ENCODE results near the gene LRRC4C. TPM values are rescaled to one million over a fixed set of nuclear protein-coding genes. Genes with fewer than 3 reads are reported as not detected.

The LRRC4C gene
- total RNA-seq, 1 experiment from 2014 or later, result not detected

GRCh38 chr11:41005986-41006385, 453.5 kb downstream of the LRRC4C start:
- BruUV-seq (replicated peaks), result no TSS peak
- H3K4me1 Mint-ChIP-seq (ENCODE audit: insufficient read depth, unreplicated experiment), result peaks cover 7% of the 10 kb centered on the region
- H3K27me3 Mint-ChIP-seq (ENCODE audit: insufficient read depth, unreplicated experiment), result no peaks in the 10 kb centered on the region
- intact Hi-C loops (cut with micrococcal nuclease), result no loop called here
- ChIA-PET POLR2A (no interaction called here), CTCF (interaction anchor here (0.7 to 1.6 kb wide), 2 partner anchors 71 to 699 kb away, joined by 3 to 6 read pairs; no protein-coding TSS in a partner anchor)
- TF ChIP-seq CTCF (IDR thresholded peaks at IDR 0.05; ENCODE audit: unreplicated experiment), result no peak
- H3K4me3 Mint-ChIP-seq (ENCODE audit: unreplicated experiment), result no peak overlapping the region
- H3K27ac Mint-ChIP-seq (ENCODE audit: low read depth, unreplicated experiment), result no peak overlapping the region
- H3K9me3 Mint-ChIP-seq (ENCODE audit: unreplicated experiment), result no peaks in the 10 kb centered on the region
- no peaks in the 10 kb centered on the region for H3K36me3 Mint-ChIP-seq (ENCODE audit: insufficient read depth, unreplicated experiment)
- no peak for DNase-seq (ENCODE audit: unreplicated experiment)

- intact Hi-C loops (cut with micrococcal nuclease), result no loop called here
- POLR2A ChIA-PET, result no interaction called here
- CTCF ChIA-PET, result interaction anchor here (0.6 kb wide), 1 partner anchor 78 kb away, joined by 3 read pairs; no protein-coding TSS in a partner anchor
- Mint-ChIP-seq H3K9me3 (ENCODE audit: unreplicated experiment) (no peaks in the 10 kb centered on the region), H3K4me1 (ENCODE audit: insufficient read depth, unreplicated experiment) (peaks cover 7% of the 10 kb centered on the region), H3K27me3 (ENCODE audit: insufficient read depth, unreplicated experiment) (no peaks in the 10 kb centered on the region), H3K4me3 (ENCODE audit: unreplicated experiment) (no peak overlapping the region), H3K36me3 (ENCODE audit: insufficient read depth, unreplicated experiment) (no peaks in the 10 kb centered on the region), H3K27ac (ENCODE audit: low read depth, unreplicated experiment) (no peak overlapping the region)
- no TSS peak for BruUV-seq (replicated peaks)
- DNase-seq (ENCODE audit: unreplicated experiment), result no peak
- TF ChIP-seq CTCF (IDR thresholded peaks at IDR 0.05; ENCODE audit: unreplicated experiment), result no peak
Observed at GRCh38 chr11:41003339-41004282, 455.8 kb downstream of the LRRC4C start.

- no TSS peak for BruUV-seq (replicated peaks)
- no peaks in the 10 kb centered on the region for H3K9me3 Mint-ChIP-seq (ENCODE audit: unreplicated experiment)
- intact Hi-C loops (cut with micrococcal nuclease), result no loop called here
- TF ChIP-seq CTCF (IDR thresholded peaks at IDR 0.05; ENCODE audit: unreplicated experiment), result no peak
- no peaks in the 10 kb centered on the region for H3K27me3 Mint-ChIP-seq (ENCODE audit: insufficient read depth, unreplicated experiment)
- peaks cover 6% of the 10 kb centered on the region for H3K4me1 Mint-ChIP-seq (ENCODE audit: insufficient read depth, unreplicated experiment)
- ChIA-PET POLR2A (no interaction called here), CTCF (no interaction called here)
- DNase-seq (ENCODE audit: unreplicated experiment), result no peak
- H3K4me3 Mint-ChIP-seq (ENCODE audit: unreplicated experiment), result no peak overlapping the region
- H3K27ac Mint-ChIP-seq (ENCODE audit: low read depth, unreplicated experiment), result no peak overlapping the region
- no peaks in the 10 kb centered on the region for H3K36me3 Mint-ChIP-seq (ENCODE audit: insufficient read depth, unreplicated experiment)
Observed at GRCh38 chr11:40998920-40999319, 460.5 kb downstream of the LRRC4C start.

- no peak for TF ChIP-seq CTCF (IDR thresholded peaks at IDR 0.05; ENCODE audit: unreplicated experiment)
- Mint-ChIP-seq H3K36me3 (ENCODE audit: insufficient read depth, unreplicated experiment) (no peaks in the 10 kb centered on the region), H3K4me3 (ENCODE audit: unreplicated experiment) (no peak overlapping the region), H3K27me3 (ENCODE audit: insufficient read depth, unreplicated experiment) (no peaks in the 10 kb centered on the region), H3K4me1 (ENCODE audit: insufficient read depth, unreplicated experiment) (no peaks in the 10 kb centered on the region), H3K27ac (ENCODE audit: low read depth, unreplicated experiment) (no peak overlapping the region), H3K9me3 (ENCODE audit: unreplicated experiment) (peaks cover 10% of the 10 kb centered on the region)
- no peak for DNase-seq (ENCODE audit: unreplicated experiment)
- CTCF ChIA-PET, result no interaction called here
- BruUV-seq (replicated peaks), result no TSS peak
- intact Hi-C loops (cut with micrococcal nuclease), result no loop called here
- POLR2A ChIA-PET, result no interaction called here
Observed at GRCh38 chr11:40987776-40988435, 471.5 kb downstream of the LRRC4C start.

Data from MCF 10A (cell line).